HepG2 (cell line): ENCODE measurements around the gene KIF22. TPM values are rescaled to one million over a fixed set of nuclear protein-coding genes. Genes with fewer than 3 reads are reported as not detected.

Experiments
- FOXC1 ChIP-seq: sonication (generic); formaldehyde crosslinking; IDR thresholded peaks from 2 replicates; pipeline ENCODE4 v1.8.0; 2022; ENCODE audit warnings: mild to moderate bottlenecking, missing genetic modification reagents, borderline replicate concordance
- FOXO1 ChIP-seq: sonication (generic); formaldehyde crosslinking; IDR thresholded peaks from 2 replicates; pipeline ENCODE4 v1.4.0; 2020; ENCODE audit warnings: missing genetic modification reagents
- HOXA9 ChIP-seq: sonication (generic); formaldehyde crosslinking; IDR thresholded peaks from 2 replicates; pipeline ENCODE4 v1.8.1; 2022; ENCODE audit warnings: missing genetic modification reagents, mild to moderate bottlenecking, moderate library complexity, borderline replicate concordance
- KDM5A ChIP-seq: fragments of 200-600 bp; sonication (generic); IDR thresholded peaks from 2 replicates; pipeline ENCODE4 v1.7.0; 2018; ENCODE audit warnings: antibody characterized with exemption, mild to moderate bottlenecking, low read length, borderline replicate concordance
- MAFG ChIP-seq: sonication (generic); formaldehyde crosslinking; IDR thresholded peaks from 2 replicates; pipeline ENCODE4 v1.5.1; 2020; ENCODE audit warnings: mild to moderate bottlenecking, missing genetic modification reagents
- MED13 ChIP-seq: sonication (generic); formaldehyde crosslinking; IDR thresholded peaks from 2 replicates; pipeline ENCODE4 v1.5.0; 2020; ENCODE audit warnings: missing genetic modification reagents
- NR2F6 ChIP-seq, 2 experiments: IDR thresholded peaks; 2 replicates each; pipeline ENCODE4 v1.6.1; 2016; ENCODE audit warnings: antibody characterized with exemption in 1 of 2, mild to moderate bottlenecking in 1 of 2
- POLR2AphosphoS2 ChIP-seq: IDR thresholded peaks from 2 replicates; pipeline ENCODE4 v1.6.1; 2011; ENCODE audit warnings: low read depth, low read length, improper control_type of control experiment
- REL ChIP-seq: sonication (generic); formaldehyde crosslinking; conservative IDR thresholded peaks from 2 replicates; pipeline ENCODE4 v1.8.0; 2022; ENCODE audit warnings: mild to moderate bottlenecking, missing genetic modification reagents, moderate library complexity
- RELA ChIP-seq: sonication (generic); formaldehyde crosslinking; IDR thresholded peaks from 2 replicates; pipeline ENCODE4 v1.4.0; 2020; ENCODE audit warnings: missing genetic modification reagents
- REXO4 ChIP-seq: sonication (generic); formaldehyde crosslinking; IDR thresholded peaks from 2 replicates; pipeline ENCODE4 v1.8.0; 2022; ENCODE audit warnings: missing genetic modification reagents, mild to moderate bottlenecking, borderline replicate concordance
- SNAPC2 ChIP-seq: sonication (generic); formaldehyde crosslinking; IDR thresholded peaks from 2 replicates; pipeline ENCODE4 v1.8.1; 2022; ENCODE audit warnings: mild to moderate bottlenecking, missing genetic modification reagents
- SOX6 ChIP-seq, 2 experiments: fragments of 450-650 bp in 1 of 2; sonication (generic) in 1 of 2; formaldehyde crosslinking in 1 of 2; IDR thresholded peaks; 2 replicates each; pipeline versions ENCODE4 v1.4.0 to v1.6.1; 2017 to 2020; ENCODE audit warnings: antibody characterized with exemption in 1 of 2, mild to moderate bottlenecking in 1 of 2, missing genetic modification reagents in 1 of 2
- TMF1 ChIP-seq: sonication (generic); formaldehyde crosslinking; IDR thresholded peaks from 2 replicates; pipeline ENCODE4 v1.8.1; 2022; ENCODE audit warnings: low read depth, missing genetic modification reagents
- U2AF1 ChIP-seq: fragments of 200-400 bp; formaldehyde crosslinking; optimal IDR thresholded peaks from 2 replicates; pipeline ENCODE3; 2017; ENCODE audit warnings: mild to moderate bottlenecking, low read depth, low read length
- ZNF10 ChIP-seq: sonication (generic); formaldehyde crosslinking; IDR thresholded peaks from 2 replicates; pipeline ENCODE4 v1.4.0; 2020; ENCODE audit warnings: mild to moderate bottlenecking, low read depth, missing genetic modification reagents, borderline replicate concordance
- ZNF496 ChIP-seq: sonication (generic); formaldehyde crosslinking; IDR thresholded peaks from 2 replicates; pipeline ENCODE4 v1.8.1; 2023; ENCODE audit warnings: mild to moderate bottlenecking, moderate library complexity, missing genetic modification reagents; ENCODE audit not compliant: insufficient replicate concordance
- ZNF878 ChIP-seq: sonication (generic); formaldehyde crosslinking; IDR thresholded peaks from 2 replicates; pipeline ENCODE4 v1.8.1; 2023; ENCODE audit warnings: mild to moderate bottlenecking, missing genetic modification reagents, moderate library complexity
- polyA plus RNA-seq, 8 experiments: library from polyadenylated mRNA; depleted of rRNA in 3 of 8; stranded (reverse) in 7 of 8; unstranded in 1 of 8; fragments of >200 nt; fragmentation: Illumina TruSeq in 4 of 8; extraction: Trizol in 4 of 8; gene quantifications; 2 replicates each; pipeline versions ENCODE4 v1.2.1 to v1.2.3, GENCODE V29; 2011 to 2016; ENCODE audit warnings: low read depth in 4 of 8, missing spikeins in 1 of 8, mixed read lengths in 1 of 8; ENCODE audit not compliant: insufficient read depth in 1 of 8
- total RNA-seq, 5 experiments: library from RNA; depleted of rRNA; stranded (reverse); fragments of >200 nt; fragmentation: Illumina TruSeq; extraction: Trizol; gene quantifications; 2 replicates each; pipeline ENCODE4 v1.2.3, GENCODE V29; 2016; ENCODE audit warnings: low read depth in 1 of 5
- TF ChIP-seq, protein P1 (sequence below): sonication (generic); formaldehyde crosslinking; IDR thresholded peaks from 2 replicates; pipeline ENCODE4 v1.4.0; 2020; ENCODE audit warnings: mild to moderate bottlenecking, low read depth, missing genetic modification reagents
- TF ChIP-seq, protein P2 (sequence below): sonication (generic); formaldehyde crosslinking; IDR thresholded peaks from 2 replicates; pipeline ENCODE4 v1.4.0; 2020; ENCODE audit warnings: missing genetic modification reagents
- TF ChIP-seq, protein P3 (sequence below): sonication (generic); formaldehyde crosslinking; IDR thresholded peaks from 2 replicates; pipeline ENCODE4 v1.8.0; 2022; ENCODE audit warnings: missing genetic modification reagents, mild to moderate bottlenecking, inconsistent platforms, borderline replicate concordance
- TF ChIP-seq, protein P4 (sequence below): sonication (generic); formaldehyde crosslinking; IDR thresholded peaks from 2 replicates; pipeline ENCODE4 v1.5.0; 2020; ENCODE audit warnings: mild to moderate bottlenecking, missing genetic modification reagents
- TF ChIP-seq, protein P5 (sequence below): sonication (generic); formaldehyde crosslinking; IDR thresholded peaks from 2 replicates; pipeline ENCODE4 v1.8.0; 2022; ENCODE audit warnings: mild to moderate bottlenecking, missing genetic modification reagents

The KIF22 gene
- total and polyA plus RNA-seq, 2 of the 13 experiments (the other 11 are each of a cell fraction or from before 2014, with no cell fraction given), result 95.8 to 118 TPM

DNA sequence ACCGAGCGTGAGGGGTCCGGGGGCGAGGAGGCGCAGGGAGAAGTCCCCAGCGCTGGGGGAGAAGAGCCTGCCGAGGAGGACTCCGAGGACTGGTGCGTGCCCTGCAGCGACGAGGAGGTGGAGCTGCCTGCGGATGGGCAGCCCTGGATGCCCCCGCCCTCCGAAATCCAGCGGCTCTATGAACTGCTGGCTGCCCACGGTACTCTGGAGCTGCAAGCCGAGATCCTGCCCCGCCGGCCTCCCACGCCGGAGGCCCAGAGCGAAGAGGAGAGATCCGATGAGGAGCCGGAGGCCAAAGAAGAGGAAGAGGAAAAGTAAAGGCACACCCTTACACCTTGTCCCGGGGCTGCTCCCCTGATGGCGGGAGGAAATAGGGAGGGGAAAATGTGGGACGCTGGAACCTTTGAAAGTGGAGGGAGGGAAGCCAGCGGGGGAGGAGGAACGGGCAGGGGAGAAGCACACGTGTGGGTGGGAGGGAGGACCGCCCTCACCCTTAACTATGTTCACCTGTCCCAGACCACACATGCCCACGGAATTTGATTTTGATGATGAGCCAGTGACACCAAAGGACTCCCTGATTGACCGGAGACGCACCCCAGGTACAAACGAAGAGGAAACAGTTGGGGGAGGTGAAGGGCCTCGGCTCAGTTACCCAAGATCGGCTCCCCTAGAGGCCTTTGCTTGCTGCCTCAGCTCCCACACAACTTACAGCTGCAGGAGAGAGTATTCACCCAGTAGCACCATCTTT is 26.3 kb downstream of the KIF22 start (continued):
- TF ChIP-seq TMF1, result no peak
- TF ChIP-seq RELA (CRISPR knock-in tag), result no peak
- TF ChIP-seq ZNF878 (CRISPR knock-in tag), result no peak
- TF ChIP-seq, protein P1, sequence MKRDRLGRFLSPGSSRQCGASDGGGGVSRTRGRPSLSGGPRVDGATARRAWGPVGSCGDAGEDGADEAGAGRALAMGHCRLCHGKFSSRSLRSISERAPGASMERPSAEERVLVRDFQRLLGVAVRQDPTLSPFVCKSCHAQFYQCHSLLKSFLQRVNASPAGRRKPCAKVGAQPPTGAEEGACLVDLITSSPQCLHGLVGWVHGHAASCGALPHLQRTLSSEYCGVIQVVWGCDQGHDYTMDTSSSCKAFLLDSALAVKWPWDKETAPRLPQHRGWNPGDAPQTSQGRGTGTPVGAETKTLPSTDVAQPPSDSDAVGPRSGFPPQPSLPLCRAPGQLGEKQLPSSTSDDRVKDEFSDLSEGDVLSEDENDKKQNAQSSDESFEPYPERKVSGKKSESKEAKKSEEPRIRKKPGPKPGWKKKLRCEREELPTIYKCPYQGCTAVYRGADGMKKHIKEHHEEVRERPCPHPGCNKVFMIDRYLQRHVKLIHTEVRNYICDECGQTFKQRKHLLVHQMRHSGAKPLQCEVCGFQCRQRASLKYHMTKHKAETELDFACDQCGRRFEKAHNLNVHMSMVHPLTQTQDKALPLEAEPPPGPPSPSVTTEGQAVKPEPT (CRISPR knock-in tag), result 0 out of 2 replicates have a peak, but pooled peaks have one; percentile 2
- TF ChIP-seq SNAPC2 (CRISPR knock-in tag), result no peak
- no peak for TF ChIP-seq KDM5A
- no peak for TF ChIP-seq U2AF1
- TF ChIP-seq HOXA9 (CRISPR knock-in tag), result no peak
- TF ChIP-seq MED13, result no peak
- no peak for TF ChIP-seq ZNF10 (CRISPR knock-in tag)
- no peak for TF ChIP-seq REXO4 (CRISPR knock-in tag)
- TF ChIP-seq NR2F6 (IDR thresholded peaks at IDR 0.05), result no peak
- TF ChIP-seq NR2F6 (CRISPR knock-in tag; IDR thresholded peaks at IDR 0.05), result no peak
- TF ChIP-seq, protein P2, sequence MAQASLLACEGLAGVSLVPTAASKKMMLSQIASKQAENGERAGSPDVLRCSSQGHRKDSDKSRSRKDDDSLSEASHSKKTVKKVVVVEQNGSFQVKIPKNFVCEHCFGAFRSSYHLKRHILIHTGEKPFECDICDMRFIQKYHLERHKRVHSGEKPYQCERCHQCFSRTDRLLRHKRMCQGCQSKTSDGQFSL (CRISPR knock-in tag), result no peak
- TF ChIP-seq, protein P3, sequence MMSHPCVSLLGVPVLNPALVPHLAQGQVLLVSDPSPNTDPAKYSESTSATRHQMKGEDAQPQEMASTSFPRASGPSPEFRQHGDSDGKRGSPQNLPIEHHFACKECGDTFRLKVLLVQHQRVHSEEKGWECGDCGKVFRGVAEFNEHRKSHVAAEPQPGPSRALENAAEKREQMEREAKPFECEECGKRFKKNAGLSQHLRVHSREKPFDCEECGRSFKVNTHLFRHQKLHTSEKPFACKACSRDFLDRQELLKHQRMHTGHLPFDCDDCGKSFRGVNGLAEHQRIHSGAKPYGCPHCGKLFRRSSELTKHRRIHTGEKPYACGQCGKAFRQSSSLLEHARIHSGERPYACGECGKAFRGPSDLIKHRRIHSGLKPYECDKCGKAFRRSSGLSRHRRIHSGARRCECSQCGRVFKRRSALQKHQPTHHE, result no peak
- no peak for TF ChIP-seq FOXO1
- no peak for TF ChIP-seq SOX6 (IDR thresholded peaks at IDR 0.05)
- no peak for TF ChIP-seq SOX6 (CRISPR knock-in tag; IDR thresholded peaks at IDR 0.05)
- TF ChIP-seq, protein P4, sequence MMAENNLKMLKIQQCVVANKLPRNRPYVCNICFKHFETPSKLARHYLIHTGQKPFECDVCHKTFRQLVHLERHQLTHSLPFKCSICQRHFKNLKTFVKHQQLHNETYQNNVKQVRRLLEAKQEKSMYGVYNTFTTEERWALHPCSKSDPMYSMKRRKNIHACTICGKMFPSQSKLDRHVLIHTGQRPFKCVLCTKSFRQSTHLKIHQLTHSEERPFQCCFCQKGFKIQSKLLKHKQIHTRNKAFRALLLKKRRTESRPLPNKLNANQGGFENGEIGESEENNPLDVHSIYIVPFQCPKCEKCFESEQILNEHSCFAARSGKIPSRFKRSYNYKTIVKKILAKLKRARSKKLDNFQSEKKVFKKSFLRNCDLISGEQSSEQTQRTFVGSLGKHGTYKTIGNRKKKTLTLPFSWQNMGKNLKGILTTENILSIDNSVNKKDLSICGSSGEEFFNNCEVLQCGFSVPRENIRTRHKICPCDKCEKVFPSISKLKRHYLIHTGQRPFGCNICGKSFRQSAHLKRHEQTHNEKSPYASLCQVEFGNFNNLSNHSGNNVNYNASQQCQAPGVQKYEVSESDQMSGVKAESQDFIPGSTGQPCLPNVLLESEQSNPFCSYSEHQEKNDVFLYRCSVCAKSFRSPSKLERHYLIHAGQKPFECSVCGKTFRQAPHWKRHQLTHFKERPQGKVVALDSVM (CRISPR knock-in tag), result peak; percentile 82
- TF ChIP-seq FOXC1, result no peak
- no peak for TF ChIP-seq ZNF496 (CRISPR knock-in tag)
- no peak for TF ChIP-seq POLR2AphosphoS2
- TF ChIP-seq REL (CRISPR knock-in tag), result 0 out of 2 replicates have a peak, but pooled peaks have one; percentile 18
- TF ChIP-seq, protein P5, sequence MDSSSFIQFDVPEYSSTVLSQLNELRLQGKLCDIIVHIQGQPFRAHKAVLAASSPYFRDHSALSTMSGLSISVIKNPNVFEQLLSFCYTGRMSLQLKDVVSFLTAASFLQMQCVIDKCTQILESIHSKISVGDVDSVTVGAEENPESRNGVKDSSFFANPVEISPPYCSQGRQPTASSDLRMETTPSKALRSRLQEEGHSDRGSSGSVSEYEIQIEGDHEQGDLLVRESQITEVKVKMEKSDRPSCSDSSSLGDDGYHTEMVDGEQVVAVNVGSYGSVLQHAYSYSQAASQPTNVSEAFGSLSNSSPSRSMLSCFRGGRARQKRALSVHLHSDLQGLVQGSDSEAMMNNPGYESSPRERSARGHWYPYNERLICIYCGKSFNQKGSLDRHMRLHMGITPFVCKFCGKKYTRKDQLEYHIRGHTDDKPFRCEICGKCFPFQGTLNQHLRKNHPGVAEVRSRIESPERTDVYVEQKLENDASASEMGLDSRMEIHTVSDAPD (CRISPR knock-in tag), result no peak
- TF ChIP-seq MAFG (CRISPR knock-in tag), result no peak
